IPS-20b (cell line): ENCODE measurements around the gene AKAP17A.
"Not testable (repeated sequence)": the region's sequence is repeated elsewhere in the genome, so short reads cannot be mapped to it uniquely, and the experiment has no call there.

ENCODE experiments used
- H3K27ac ChIP-seq: one replicate; pipeline ENCODE4 v1.5.1; 2013; ENCODE audit warnings: low read length
- H3K27me3 ChIP-seq: 2 replicates; pipeline ENCODE4 v1.6.1; 2013; ENCODE audit warnings: mild to moderate bottlenecking, low read length, inconsistent platforms; ENCODE audit not compliant: insufficient read depth
- H3K36me3 ChIP-seq: 2 replicates; pipeline ENCODE4 v1.6.1; 2013; ENCODE audit warnings: low read depth, mild to moderate bottlenecking, inconsistent platforms, low read length, moderate library complexity; ENCODE audit not compliant: insufficient read depth
- H3K4me1 ChIP-seq: 2 replicates; pipeline ENCODE4 v1.6.1; 2013; ENCODE audit warnings: mild to moderate bottlenecking, control low read depth, inconsistent platforms, low read length, moderate library complexity; ENCODE audit not compliant: insufficient read depth
- H3K4me3 ChIP-seq: 2 replicates; pipeline ENCODE4 v1.5.1; 2013; ENCODE audit warnings: mild to moderate bottlenecking, low read length, inconsistent platforms
- H3K9ac ChIP-seq: 2 replicates; pipeline ENCODE4 v1.6.1; 2013; ENCODE audit warnings: low read depth, mild to moderate bottlenecking, inconsistent platforms, low read length, moderate library complexity
- H3K9me3 ChIP-seq: 2 replicates; pipeline ENCODE4 v1.6.1; 2013; ENCODE audit warnings: mild to moderate bottlenecking, low read depth, low read length, inconsistent platforms; ENCODE audit not compliant: insufficient read depth

The AKAP17A gene

DNA sequence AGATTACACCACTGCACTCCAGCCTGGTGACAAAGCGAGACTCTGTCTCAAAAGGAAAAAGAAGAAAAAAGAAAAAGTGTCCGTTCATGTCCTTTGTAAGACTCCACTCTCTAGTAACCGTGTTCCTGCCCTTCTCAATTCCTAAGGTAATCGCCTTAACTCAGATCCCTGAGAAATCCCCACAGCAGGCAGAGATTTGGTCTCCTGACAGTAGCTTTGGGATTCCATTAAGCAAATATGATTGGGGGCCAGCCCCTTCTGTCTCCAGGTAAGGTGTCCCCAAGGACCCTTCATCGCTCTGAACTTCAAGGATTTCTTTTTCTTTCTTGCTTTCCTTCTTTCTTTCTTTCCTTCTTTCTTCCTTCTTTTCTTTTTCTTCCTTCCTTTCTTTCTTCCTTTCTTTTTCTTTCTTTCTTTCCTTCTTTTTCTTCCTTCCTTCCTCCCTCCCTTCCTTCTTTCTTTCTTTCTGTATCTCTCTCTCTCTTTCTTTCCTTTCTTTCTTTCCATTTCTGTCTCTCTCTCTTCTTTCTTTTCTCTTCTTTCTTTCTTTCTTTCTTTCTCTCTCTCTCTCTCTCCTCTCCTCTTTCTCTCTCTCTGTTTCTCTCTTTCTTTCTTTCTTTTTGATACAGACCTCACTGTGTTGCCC lies 21.4 kb downstream of the AKAP17A start:
- Histone ChIP-seq H3K27ac (no peak overlapping the region), H3K9ac (no peak overlapping the region)

DNA sequence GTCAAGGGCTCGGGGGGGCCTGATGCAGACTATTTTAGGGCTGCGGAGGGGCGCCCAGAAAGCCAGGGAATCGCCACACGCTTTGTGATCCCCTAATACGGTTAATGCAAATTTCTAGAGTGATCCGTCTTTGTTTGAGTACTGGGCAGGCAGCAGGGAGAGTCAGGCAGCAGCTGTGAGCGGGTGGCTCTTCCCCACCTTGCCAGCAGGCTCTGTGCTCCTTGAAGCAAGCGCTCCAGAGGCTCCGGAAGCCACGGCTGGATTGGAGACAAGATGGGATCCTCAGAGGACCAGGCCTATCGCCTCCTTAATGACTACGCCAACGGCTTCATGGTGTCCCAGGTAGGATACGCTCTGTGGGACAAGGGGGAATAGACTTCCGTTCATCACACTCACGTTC lies 23.5 kb downstream of the AKAP17A start, which contains the start of gene ASMT:
Gene ASMT (plus strand): TSS at position 133 of the 400 bp plus-strand sequence. CDS start 141 bp downstream, at position 274.
- no peaks in the 10 kb centered on the region; the same call in 1 of the 2 replicates for H3K4me1 ChIP-seq
- no peaks in the 10 kb centered on the region for H3K9me3 ChIP-seq
- no peaks in the 10 kb centered on the region for H3K36me3 ChIP-seq
- H3K9ac ChIP-seq = no peak within 1 kb of the TSS
- no peak within 1 kb of the TSS for H3K4me3 ChIP-seq
- no peak within 1 kb of the TSS for H3K27ac ChIP-seq
- no peaks in the 10 kb centered on the region for H3K27me3 ChIP-seq

More for the DNA sequence above, 21.4 kb downstream of the AKAP17A start:
- Histone ChIP-seq H3K4me1 (no peaks in the 10 kb centered on the region), H3K27me3 (no peaks in the 10 kb centered on the region), H3K9me3 (no peaks in the 10 kb centered on the region), H3K36me3 (no peaks in the 10 kb centered on the region), H3K4me3 (no peak overlapping the region)

DNA sequence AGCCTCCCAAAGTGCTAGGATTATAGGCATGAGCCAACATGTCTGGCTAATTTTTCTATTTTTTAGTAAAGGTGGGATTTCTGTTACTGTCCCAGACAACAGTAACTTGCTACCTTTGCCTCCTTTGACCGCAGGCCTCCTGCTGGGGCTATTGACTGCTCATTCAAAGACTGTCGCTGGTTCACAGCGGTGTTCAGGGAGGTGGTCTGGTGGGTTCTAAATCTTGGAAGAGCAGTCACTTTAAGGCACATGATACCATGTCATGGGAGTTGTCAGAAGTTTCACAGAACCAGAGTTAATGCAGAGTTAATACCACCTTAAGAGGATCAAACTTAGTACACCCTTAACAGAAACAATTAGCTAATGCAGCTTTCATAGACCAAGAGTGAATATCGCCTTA lies 27.3 kb downstream of the AKAP17A start:
- Histone ChIP-seq H3K27me3 (no peaks in the 10 kb centered on the region), H3K9me3 (no peaks in the 10 kb centered on the region), H3K36me3 (no peaks in the 10 kb centered on the region), H3K9ac (no peak overlapping the region), H3K4me1 (no peaks in the 10 kb centered on the region; the same call in 1 of the 2 replicates), H3K4me3 (no peak overlapping the region), H3K27ac (no peak overlapping the region)

DNA sequence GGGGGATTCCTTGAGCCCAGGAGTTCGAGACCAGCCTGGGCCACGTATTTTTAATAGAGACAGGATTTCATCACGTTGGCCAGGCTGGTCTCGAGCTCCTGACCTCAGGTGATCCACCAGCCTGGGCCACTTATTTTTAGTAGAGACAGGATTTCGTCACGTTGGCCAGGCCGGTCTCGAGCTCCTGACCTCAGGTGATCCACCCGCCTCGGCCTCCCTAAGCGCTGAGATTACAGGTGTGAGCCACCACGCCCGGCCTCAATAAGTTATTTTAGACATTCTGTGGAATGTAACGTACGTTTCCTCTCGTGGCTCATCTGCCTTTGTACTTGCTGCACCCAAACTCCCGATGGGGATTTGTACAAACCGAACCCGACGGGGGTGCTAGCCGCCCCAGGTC lies 32.3 kb downstream of the AKAP17A start:
- H3K4me3 ChIP-seq = no peak overlapping the region
- no peaks in the 10 kb centered on the region for H3K27me3 ChIP-seq
- no peak overlapping the region for H3K9ac ChIP-seq
- no peaks in the 10 kb centered on the region for H3K36me3 ChIP-seq
- no peak overlapping the region for H3K27ac ChIP-seq
- H3K4me1 ChIP-seq = no peaks in the 10 kb centered on the region; the same call in 1 of the 2 replicates
- H3K9me3 ChIP-seq = no peaks in the 10 kb centered on the region

DNA sequence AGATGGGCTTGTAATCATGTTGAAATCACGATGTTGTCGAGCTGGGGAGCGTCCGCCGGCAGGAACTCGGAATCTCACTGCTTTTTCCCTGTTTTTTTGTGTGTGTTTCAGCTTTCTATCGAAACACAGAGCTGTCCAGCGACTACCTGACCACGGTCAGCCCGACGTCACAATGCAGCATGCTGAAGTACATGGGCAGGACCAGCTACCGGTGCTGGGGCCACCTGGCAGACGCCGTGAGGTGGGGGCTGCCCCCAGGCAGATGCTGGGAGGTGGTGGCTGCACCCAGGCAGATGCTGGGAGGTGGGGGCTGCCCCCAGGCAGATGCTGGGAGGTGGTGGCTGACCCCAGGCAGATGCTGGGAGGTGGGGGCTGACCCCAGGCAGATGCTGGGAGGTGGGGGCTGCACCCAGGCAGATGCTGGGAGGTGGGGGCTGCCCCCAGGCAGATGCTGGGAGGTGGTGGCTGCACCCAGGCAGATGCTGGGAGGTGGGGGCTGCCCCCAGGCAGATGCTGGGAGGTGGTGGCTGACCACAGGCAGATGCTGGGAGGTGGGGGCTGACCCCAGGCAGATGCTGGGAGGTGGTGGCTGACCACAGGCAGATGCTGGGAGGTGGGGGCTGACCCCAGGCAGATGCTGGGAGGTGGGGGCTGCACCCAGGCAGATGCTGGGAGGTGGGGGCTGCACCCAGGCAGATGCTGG lies 32.9 kb downstream of the AKAP17A start:
- not testable (repeated sequence) for H3K27me3 ChIP-seq, H3K36me3 ChIP-seq, H3K27ac ChIP-seq, H3K4me1 ChIP-seq, H3K9ac ChIP-seq, H3K9me3 ChIP-seq, H3K4me3 ChIP-seq

DNA sequence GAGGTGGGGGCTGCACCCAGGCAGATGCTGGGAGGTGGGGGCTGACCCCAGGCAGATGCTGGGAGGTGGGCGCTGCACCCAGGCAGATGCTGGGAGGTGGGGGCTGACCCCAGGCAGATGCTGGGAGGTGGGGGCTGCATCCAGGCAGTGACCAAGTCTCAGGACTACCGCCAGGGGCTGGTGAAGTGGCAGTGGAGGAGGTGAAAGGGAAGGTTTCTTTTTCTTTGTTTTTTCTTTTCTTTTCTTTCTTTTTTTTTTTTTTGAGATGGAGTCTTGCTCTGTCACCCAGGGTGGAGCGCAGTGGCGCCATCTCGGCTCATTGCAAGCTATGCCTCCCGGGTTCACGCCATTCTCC lies 33.4 kb downstream of the AKAP17A start:
- not testable (repeated sequence) for H3K9me3 ChIP-seq, H3K4me1 ChIP-seq, H3K36me3 ChIP-seq, H3K4me3 ChIP-seq, H3K9ac ChIP-seq, H3K27ac ChIP-seq, H3K27me3 ChIP-seq

DNA sequence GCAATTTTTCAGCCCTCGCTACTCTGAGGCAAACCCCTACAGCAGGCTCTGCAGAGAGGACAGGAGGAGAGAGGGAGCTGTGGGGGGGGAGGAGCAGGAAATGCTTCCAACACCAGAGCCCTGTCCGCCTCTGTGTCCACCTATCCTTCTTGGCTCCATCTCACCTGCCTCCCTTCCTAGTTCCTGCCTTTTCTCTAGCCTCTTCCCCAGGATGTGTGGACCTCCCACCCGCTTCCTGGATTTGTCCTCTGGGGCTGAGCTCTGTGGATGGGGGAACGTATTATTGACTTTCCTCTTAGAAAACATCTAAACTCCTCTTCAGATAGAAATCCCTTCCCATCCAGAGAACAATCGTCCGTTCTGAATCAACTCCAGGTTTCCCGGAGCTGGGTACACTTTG lies 37.8 kb downstream of the AKAP17A start:
- Histone ChIP-seq H3K27me3 (no peaks in the 10 kb centered on the region), H3K4me3 (no peak overlapping the region), H3K9me3 (no peaks in the 10 kb centered on the region), H3K4me1 (no peaks in the 10 kb centered on the region; the same call in none of the 2 replicates), H3K9ac (no peak overlapping the region), H3K36me3 (no peaks in the 10 kb centered on the region), H3K27ac (no peak overlapping the region)

DNA sequence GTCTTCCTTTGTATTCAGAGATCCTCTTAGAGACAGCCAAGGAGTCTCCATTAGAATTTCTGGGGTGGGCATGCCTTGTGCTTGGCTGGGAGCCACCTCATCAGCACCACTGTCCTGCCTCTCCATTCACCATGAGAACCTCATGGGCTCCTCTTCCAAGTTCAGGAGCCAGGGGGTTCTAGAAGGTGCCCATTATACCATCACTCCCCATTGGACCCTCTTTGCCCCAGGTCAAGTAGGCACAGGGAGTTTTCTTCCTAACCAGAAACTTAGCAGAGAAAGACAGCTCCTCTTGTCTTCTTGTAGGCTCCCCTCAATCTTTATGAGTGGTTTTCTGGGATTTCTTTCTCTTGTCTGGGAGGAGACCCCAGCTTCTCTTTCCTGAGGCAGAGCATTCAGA lies 54.6 kb downstream of the AKAP17A start:
- Histone ChIP-seq H3K4me3 (no peak overlapping the region), H3K27me3 (no peaks in the 10 kb centered on the region), H3K4me1 (peaks cover 5% of the 10 kb centered on the region; the same call in 1 of the 2 replicates), H3K9me3 (peaks cover 10% of the 10 kb centered on the region), H3K27ac (no peak overlapping the region), H3K36me3 (no peaks in the 10 kb centered on the region), H3K9ac (no peak overlapping the region)

DNA sequence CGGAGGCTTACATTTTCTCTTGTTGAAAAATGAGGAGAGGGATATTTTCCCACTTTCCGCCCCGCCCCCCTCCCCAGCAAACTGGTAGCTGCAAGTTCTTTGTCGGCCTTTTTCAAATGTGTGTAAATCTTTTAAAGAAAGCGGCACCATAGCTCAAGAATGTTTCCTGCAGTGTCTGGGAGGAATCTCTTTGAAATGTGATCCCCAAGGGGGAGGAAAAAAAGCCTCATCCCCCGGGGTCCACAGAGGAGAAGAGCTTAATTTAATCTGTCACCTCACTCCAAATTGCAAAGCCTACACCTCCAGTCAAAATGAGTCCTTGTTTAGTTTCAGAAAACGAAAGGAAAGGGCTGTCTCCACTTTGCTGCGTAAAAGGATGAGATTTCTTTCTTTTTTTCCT lies 58.2 kb downstream of the AKAP17A start:
- Histone ChIP-seq H3K4me1 (peaks cover 5% of the 10 kb centered on the region; the same call in 1 of the 2 replicates), H3K36me3 (no peaks in the 10 kb centered on the region), H3K9me3 (peaks cover 10% of the 10 kb centered on the region), H3K9ac (0 out of 2 replicates have a peak overlapping the region, but pooled peaks have one; percentile 3), H3K27ac (no peak overlapping the region), H3K27me3 (no peaks in the 10 kb centered on the region), H3K4me3 (peak overlapping the region; percentile 20; the same call in 1 of the 2 replicates)
